H1 (cell line): ENCODE measurements around the gene PTDSS2. TPM values are rescaled to one million over a fixed set of nuclear protein-coding genes. Genes with fewer than 3 reads are reported as not detected.

Experiments
- BACH1 ChIP-seq: IDR thresholded peaks from 2 replicates; pipeline ENCODE4 v1.6.1; 2012; ENCODE audit warnings: low read length, improper control_type of control experiment
- CBX5 ChIP-seq: fragments of 300-800, 300-1000 bp; sonication (generic); IDR thresholded peaks from 2 replicates; pipeline ENCODE4 v1.7.1; 2016; ENCODE audit warnings: antibody characterized with exemption, low read length, low read depth
- CBX8 ChIP-seq: fragments of 300-800, 300-1000 bp; sonication (generic); IDR thresholded peaks from 2 replicates; pipeline ENCODE4 v1.7.1; 2016; ENCODE audit warnings: low read depth, low read length, borderline replicate concordance
- KDM1A ChIP-seq: fragments of 200-600, 300-600 bp; sonication (generic); IDR thresholded peaks from 2 replicates; pipeline ENCODE4 v1.7.1; 2016; ENCODE audit warnings: mild to moderate bottlenecking, low read length, borderline replicate concordance
- SRF ChIP-seq: IDR thresholded peaks from 2 replicates; pipeline ENCODE4 v1.6.1; 2011; ENCODE audit warnings: mild to moderate bottlenecking, low read depth, low read length, moderate library complexity
- polyA plus RNA-seq, 7 experiments: library from polyadenylated mRNA; depleted of rRNA in 3 of 7; stranded (reverse) in 5 of 7; unstranded in 2 of 7; fragments of >200 nt in 5 of 7; fragments of 200-250 nt in 2 of 7; gene quantifications; 1 replicate in 5 of 7; 2 replicates in 1 of 7; 4 replicates in 1 of 7; pipeline versions ENCODE4 v1.2.1 to v1.2.3, GENCODE V29; 2011 to 2013; ENCODE audit warnings: missing spikeins in 2 of 7, mixed read lengths in 2 of 7
- total RNA-seq: library from RNA; stranded (reverse); fragmentation: NEBNext Ultra II Directional; extraction: Animal tissue kit (Norgen Biotek cat#: 25700); gene quantifications from 2 replicates; pipeline ENCODE4 v1.2.1, GENCODE V29; 2021

The PTDSS2 gene
- total and polyA plus RNA-seq, 2 of the 8 experiments (the other 6 are each of a cell fraction or from before 2014, with no cell fraction given): 48.7 to 68.2 TPM

DNA sequence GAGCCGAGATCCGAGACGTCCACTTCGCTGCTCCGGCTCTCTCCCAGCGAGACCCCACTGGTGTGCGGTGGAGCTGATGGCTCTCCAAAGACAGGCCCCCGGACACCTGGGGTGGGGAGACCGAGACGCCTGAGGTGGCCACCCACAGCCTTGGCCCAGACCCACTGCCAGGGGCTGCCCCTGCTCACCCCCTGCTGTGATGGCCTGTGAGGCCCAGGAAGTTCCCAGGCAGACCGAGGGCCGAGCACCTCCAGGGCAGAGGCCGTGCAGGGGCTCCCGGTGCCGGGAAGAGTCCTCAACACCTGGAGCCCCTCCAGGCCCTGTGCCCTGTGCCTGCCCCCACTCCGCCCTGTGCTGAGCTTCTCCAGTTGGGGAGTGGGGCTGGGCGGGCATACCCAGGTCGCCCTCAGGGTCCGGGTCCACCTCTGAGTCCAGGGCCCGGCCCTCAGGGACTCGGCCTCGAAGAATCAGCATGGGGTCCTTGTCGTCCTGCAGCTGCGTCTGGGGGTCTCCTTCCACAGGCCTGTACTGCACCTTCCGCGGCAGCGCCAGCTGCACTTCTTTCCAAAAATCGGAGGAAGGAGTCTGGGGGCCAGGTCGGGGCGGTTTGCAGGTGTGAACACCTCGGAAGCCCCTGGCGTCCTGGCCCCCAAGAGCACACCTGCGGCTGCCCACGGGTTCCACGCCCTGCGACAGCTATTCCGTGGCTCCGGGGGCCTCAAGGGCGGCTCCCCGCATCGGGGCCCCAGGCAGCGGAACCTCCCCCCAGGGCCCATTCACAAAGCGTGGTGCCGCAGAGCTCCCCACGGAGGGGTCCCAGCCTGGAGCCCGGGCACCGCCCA, 43.9 kb upstream of the PTDSS2 start (continued):
- TF ChIP-seq CBX5: no peak
- no peak for TF ChIP-seq CBX8
- no peak for TF ChIP-seq SRF
- TF ChIP-seq BACH1: no peak
- TF ChIP-seq KDM1A: no peak
